ENCODE data around the gene WWOX. TPM values are rescaled to one million over a fixed set of nuclear protein-coding genes. Genes with fewer than 3 reads are reported as not detected.

The WWOX gene
- total RNA-seq, 2 experiments from 2014 or later, result 16.6 to 19.0 TPM

- ChIA-PET POLR2A (no interaction called here), CTCF (interaction anchor here (1.5 kb wide), 1 partner anchor 12 kb away, joined by 4 read pairs; no protein-coding TSS in a partner anchor)
- DNase-seq, result no peak
- H3K4me1 Mint-ChIP-seq, result peaks cover 7% of the 10 kb centered on the region
- no peak overlapping the region for H3K27ac Mint-ChIP-seq
- no peak overlapping the region for H3K4me3 Mint-ChIP-seq
- H3K36me3 Mint-ChIP-seq (ENCODE audit: low read depth), result peaks cover 13% of the 10 kb centered on the region
- H3K27me3 Mint-ChIP-seq, result no peaks in the 10 kb centered on the region
- no peaks in the 10 kb centered on the region for H3K9me3 Mint-ChIP-seq
These were observed 325.8 kb downstream of the WWOX start for GRCh38 chr16:78425281-78425680.

GRCh38 chr16:78425891-78426510 lies 326.5 kb downstream of the WWOX start:
- no peak for DNase-seq
- H3K4me3 Mint-ChIP-seq, result no peak overlapping the region
- H3K9me3 Mint-ChIP-seq, result no peaks in the 10 kb centered on the region
- H3K4me1 Mint-ChIP-seq, result peaks cover 7% of the 10 kb centered on the region
- no peak overlapping the region for H3K27ac Mint-ChIP-seq
- H3K27me3 Mint-ChIP-seq, result no peaks in the 10 kb centered on the region
- CTCF ChIA-PET, result interaction anchor here (1.5 kb wide), 1 partner anchor 12 kb away, joined by 4 read pairs; no protein-coding TSS in a partner anchor
- H3K36me3 Mint-ChIP-seq (ENCODE audit: low read depth), result peaks cover 13% of the 10 kb centered on the region
- POLR2A ChIA-PET, result no interaction called here

GRCh38 chr16:78428193-78428592 lies 328.7 kb downstream of the WWOX start:
- Mint-ChIP-seq H3K36me3 (ENCODE audit: low read depth) (peaks cover 15% of the 10 kb centered on the region), H3K27ac (no peak overlapping the region), H3K4me3 (no peak overlapping the region), H3K4me1 (peaks cover 7% of the 10 kb centered on the region), H3K9me3 (no peaks in the 10 kb centered on the region), H3K27me3 (no peaks in the 10 kb centered on the region)
- CTCF ChIA-PET, result no interaction called here
- POLR2A ChIA-PET, result no interaction called here
- DNase-seq, result no peak

GRCh38 chr16:78430281-78430680 lies 330.8 kb downstream of the WWOX start:
- CTCF ChIA-PET, result no interaction called here
- DNase-seq, result no peak
- POLR2A ChIA-PET, result no interaction called here
- Mint-ChIP-seq H3K4me3 (no peak overlapping the region), H3K9me3 (no peaks in the 10 kb centered on the region), H3K36me3 (ENCODE audit: low read depth) (peaks cover 18% of the 10 kb centered on the region), H3K27ac (no peak overlapping the region), H3K27me3 (no peaks in the 10 kb centered on the region), H3K4me1 (peaks cover 7% of the 10 kb centered on the region)

GRCh38 chr16:78431004-78431670 lies 331.7 kb downstream of the WWOX start:
- Mint-ChIP-seq H3K36me3 (ENCODE audit: low read depth) (peaks cover 18% of the 10 kb centered on the region), H3K9me3 (no peaks in the 10 kb centered on the region), H3K27me3 (no peaks in the 10 kb centered on the region), H3K4me1 (peaks cover 7% of the 10 kb centered on the region), H3K27ac (no peak overlapping the region), H3K4me3 (no peak overlapping the region)
- POLR2A ChIA-PET, result no interaction called here
- DNase-seq, result no peak
- CTCF ChIA-PET, result no interaction called here

GRCh38 chr16:78431701-78432100 lies 332.2 kb downstream of the WWOX start:
- no peak overlapping the region for H3K4me3 Mint-ChIP-seq
- H3K36me3 Mint-ChIP-seq (ENCODE audit: low read depth), result peaks cover 18% of the 10 kb centered on the region
- no peak for DNase-seq
- H3K9me3 Mint-ChIP-seq, result no peaks in the 10 kb centered on the region
- H3K4me1 Mint-ChIP-seq, result peaks cover 7% of the 10 kb centered on the region
- H3K27ac Mint-ChIP-seq, result no peak overlapping the region
- CTCF ChIA-PET, result no interaction called here
- H3K27me3 Mint-ChIP-seq, result no peaks in the 10 kb centered on the region
- POLR2A ChIA-PET, result no interaction called here

- no peaks in the 10 kb centered on the region for H3K9me3 Mint-ChIP-seq
- H3K4me3 Mint-ChIP-seq, result no peak overlapping the region
- ChIA-PET CTCF (no interaction called here), POLR2A (no interaction called here)
- DNase-seq, result no peak
- H3K4me1 Mint-ChIP-seq, result peaks cover 7% of the 10 kb centered on the region
- H3K27ac Mint-ChIP-seq, result no peak overlapping the region
- no peaks in the 10 kb centered on the region for H3K27me3 Mint-ChIP-seq
- peaks cover 18% of the 10 kb centered on the region for H3K36me3 Mint-ChIP-seq (ENCODE audit: low read depth)
These were observed 333.0 kb downstream of the WWOX start for GRCh38 chr16:78432451-78432850.

- Mint-ChIP-seq H3K27ac (no peak overlapping the region), H3K4me1 (peaks cover 6% of the 10 kb centered on the region), H3K36me3 (ENCODE audit: low read depth) (peaks cover 18% of the 10 kb centered on the region), H3K9me3 (no peaks in the 10 kb centered on the region), H3K4me3 (no peak overlapping the region), H3K27me3 (no peaks in the 10 kb centered on the region)
- DNase-seq, result no peak
- ChIA-PET POLR2A (no interaction called here), CTCF (no interaction called here)
These were observed 333.7 kb downstream of the WWOX start for GRCh38 chr16:78433116-78433515.

- DNase-seq, result no peak
- Mint-ChIP-seq H3K4me3 (no peak overlapping the region), H3K27ac (no peak overlapping the region), H3K4me1 (no peaks in the 10 kb centered on the region), H3K9me3 (no peaks in the 10 kb centered on the region), H3K36me3 (ENCODE audit: low read depth) (peaks cover 11% of the 10 kb centered on the region), H3K27me3 (no peaks in the 10 kb centered on the region)
- ChIA-PET CTCF (no interaction called here), POLR2A (no interaction called here)
These were observed 334.9 kb downstream of the WWOX start for GRCh38 chr16:78434401-78434800.

- Mint-ChIP-seq H3K9me3 (no peaks in the 10 kb centered on the region), H3K4me3 (no peak overlapping the region), H3K4me1 (no peaks in the 10 kb centered on the region), H3K27me3 (no peaks in the 10 kb centered on the region), H3K36me3 (ENCODE audit: low read depth) (peaks cover 5% of the 10 kb centered on the region), H3K27ac (no peak overlapping the region)
- no peak for DNase-seq
- ChIA-PET POLR2A (no interaction called here), CTCF (no interaction called here)
These were observed 335.8 kb downstream of the WWOX start for GRCh38 chr16:78435260-78435659.

- Mint-ChIP-seq H3K27me3 (no peaks in the 10 kb centered on the region), H3K4me1 (no peaks in the 10 kb centered on the region)
- DNase-seq, result no peak
These were observed 336.6 kb downstream of the WWOX start for GRCh38 chr16:78436023-78436422.

GRCh38 chr16:78436846-78437245 lies 337.4 kb downstream of the WWOX start:
- Mint-ChIP-seq H3K27ac (no peak overlapping the region), H3K36me3 (ENCODE audit: low read depth) (peaks cover 5% of the 10 kb centered on the region), H3K4me3 (no peak overlapping the region), H3K4me1 (no peaks in the 10 kb centered on the region), H3K27me3 (no peaks in the 10 kb centered on the region), H3K9me3 (no peaks in the 10 kb centered on the region)
- ChIA-PET POLR2A (no interaction called here), CTCF (interaction anchor here (0.9 to 1.4 kb wide), 2 partner anchors 8 to 14 kb away, joined by 4 to 5 read pairs; no protein-coding TSS in a partner anchor)
- no peak for DNase-seq

More at GRCh38 chr16:78436023-78436422, 336.6 kb downstream of the WWOX start:
- ChIA-PET CTCF (interaction anchor here (0.7 to 0.9 kb wide), 2 partner anchors 9 to 85 kb away, joined by 3 to 4 read pairs; no protein-coding TSS in a partner anchor), POLR2A (no interaction called here)
- Mint-ChIP-seq H3K4me3 (no peak overlapping the region), H3K9me3 (no peaks in the 10 kb centered on the region), H3K27ac (no peak overlapping the region), H3K36me3 (ENCODE audit: low read depth) (peaks cover 5% of the 10 kb centered on the region)

GRCh38 chr16:78437352-78437968 lies 338.0 kb downstream of the WWOX start:
- ChIA-PET CTCF (interaction anchor here (0.6 to 1.4 kb wide), 3 partner anchors 10 to 13 kb away, joined by 4 to 5 read pairs (median 5); no protein-coding TSS in a partner anchor), POLR2A (no interaction called here)
- Mint-ChIP-seq H3K27ac (no peak overlapping the region), H3K4me3 (no peak overlapping the region), H3K36me3 (ENCODE audit: low read depth) (peaks cover 5% of the 10 kb centered on the region), H3K4me1 (no peaks in the 10 kb centered on the region), H3K9me3 (no peaks in the 10 kb centered on the region), H3K27me3 (no peaks in the 10 kb centered on the region)
- DNase-seq, result peak; percentile 23

All from activated CD4-positive, alpha-beta memory T cell treated with anti-CD3 and anti-CD28 coated beads, Interleukin-2, amount 10 ng/mL, durations not matched to agents 7 days and 5 days (primary cell).